Measurements from ENCODE around the gene PITPNB.

GRCh38 chr22:27844656-27845591 lies 74.1 kb downstream of the PITPNB start:
- TF ChIP-seq CTCF (IDR thresholded peaks at IDR 0.05 in 2 of 3, conservative IDR thresholded peaks at IDR 0.05 in 1 of 3; ENCODE audit: borderline replicate concordance in 1 of 3, insufficient read depth in 1 of 3, low read depth in 2 of 3, low read length in 2 of 3) (no peak), SRF (IDR thresholded peaks at IDR 0.05; ENCODE audit: low read depth) (no peak), POLR2A (IDR thresholded peaks at IDR 0.05; ENCODE audit: borderline replicate concordance, extremely low read depth, insufficient read depth, insufficient read length) (no peak), YY1 (IDR thresholded peaks at IDR 0.05; ENCODE audit: extremely low read depth, insufficient replicate concordance, low read depth, low read length) (no peak), EZH2phosphoT487 (IDR thresholded peaks at IDR 0.05; ENCODE audit: borderline replicate concordance) (no peak), RAD21 (IDR thresholded peaks at IDR 0.05; ENCODE audit: low read depth) (no peak), ZBTB33 (IDR thresholded peaks at IDR 0.05; ENCODE audit: extremely low read depth, insufficient replicate concordance, low read length) (no peak), MAX (IDR thresholded peaks at IDR 0.05) (no peak), CEBPB (IDR thresholded peaks at IDR 0.05; ENCODE audit: low read depth) (no peak), EZH2 (IDR thresholded peaks at IDR 0.05) (no peak), POLR2AphosphoS5 (IDR thresholded peaks at IDR 0.05; ENCODE audit: low read depth, low read length) (no peak), FOSL1 (IDR thresholded peaks at IDR 0.05; ENCODE audit: low read depth) (no peak)

Data from HCT116 (cell line).